Duodenal mucosa (tissue), 2 donors: ENCODE measurements around the gene HIPK2.
"Not testable (repeated sequence)": the region's sequence is repeated elsewhere in the genome, so short reads cannot be mapped to it uniquely, and the experiment has no call there.

ENCODE experiments used
- H3K27ac ChIP-seq: one replicate; pipeline ENCODE4 v1.7.0; 2013; ENCODE audit warnings: low read depth, low read length
- H3K27me3 ChIP-seq, 2 donors: one replicate each; pipeline ENCODE4 v1.7.0; 2013; ENCODE audit warnings: low read length in 2 of 2, control low read depth in 1 of 2; ENCODE audit not compliant: insufficient read depth in 2 of 2, control insufficient read depth in 1 of 2
- H3K36me3 ChIP-seq, 2 donors: one replicate each; pipeline ENCODE4 v1.7.0; 2013; ENCODE audit warnings: low read length in 2 of 2, control low read depth in 1 of 2; ENCODE audit not compliant: insufficient read depth in 2 of 2, control insufficient read depth in 1 of 2
- H3K4me1 ChIP-seq, 2 donors: one replicate each; pipeline ENCODE4 v1.7.0; 2013; ENCODE audit warnings: low read length in 2 of 2, control low read depth in 1 of 2; ENCODE audit not compliant: insufficient read depth in 2 of 2, control insufficient read depth in 1 of 2
- H3K4me3 ChIP-seq, 2 donors: one replicate each; pipeline ENCODE4 v1.7.0; 2013; ENCODE audit warnings: low read length in 2 of 2, low read depth in 1 of 2
- H3K9ac ChIP-seq, 2 donors: one replicate each; pipeline ENCODE4 v1.7.0; 2013; ENCODE audit warnings: low read length in 2 of 2, low read depth in 1 of 2
- H3K9me3 ChIP-seq, 2 donors: one replicate each; pipeline ENCODE4 v1.7.0; 2013; ENCODE audit warnings: low read length in 2 of 2, control low read depth in 1 of 2; ENCODE audit not compliant: control insufficient read depth in 1 of 2

The HIPK2 gene

GRCh38 chr7:139623518-139623917, 154.3 kb downstream of the HIPK2 start:
- H3K9me3 ChIP-seq, result no peaks in the 10 kb centered on the region
- H3K9ac ChIP-seq, result no peak overlapping the region
- H3K27me3 ChIP-seq, result no peaks in the 10 kb centered on the region
- no peak overlapping the region for H3K4me3 ChIP-seq
- peaks cover 39 to 75% of the 10 kb centered on the region in 2 donors for H3K36me3 ChIP-seq
- H3K27ac ChIP-seq, result no peak overlapping the region
- H3K4me1 ChIP-seq, result peaks cover 0 to 3% of the 10 kb centered on the region in 2 donors

GRCh38 chr7:139620676-139621344, 157.0 kb downstream of the HIPK2 start:
- no peaks in the 10 kb centered on the region for H3K9me3 ChIP-seq
- H3K4me1 ChIP-seq, result no peaks in the 10 kb centered on the region
- no peak overlapping the region for H3K9ac ChIP-seq
- no peaks in the 10 kb centered on the region for H3K27me3 ChIP-seq
- H3K36me3 ChIP-seq, result peaks cover 52 to 81% of the 10 kb centered on the region in 2 donors
- no peak overlapping the region for H3K27ac ChIP-seq
- H3K4me3 ChIP-seq, result no peak overlapping the region

- no peak overlapping the region for H3K27ac ChIP-seq
- H3K36me3 ChIP-seq, result peaks cover 48 to 80% of the 10 kb centered on the region in 2 donors
- no peaks in the 10 kb centered on the region for H3K9me3 ChIP-seq
- no peaks in the 10 kb centered on the region for H3K27me3 ChIP-seq
- H3K9ac ChIP-seq, result no peak overlapping the region
- H3K4me3 ChIP-seq, result no peak overlapping the region
- no peaks in the 10 kb centered on the region for H3K4me1 ChIP-seq
Observed at GRCh38 chr7:139619367-139619657, 158.5 kb downstream of the HIPK2 start.

DNA sequence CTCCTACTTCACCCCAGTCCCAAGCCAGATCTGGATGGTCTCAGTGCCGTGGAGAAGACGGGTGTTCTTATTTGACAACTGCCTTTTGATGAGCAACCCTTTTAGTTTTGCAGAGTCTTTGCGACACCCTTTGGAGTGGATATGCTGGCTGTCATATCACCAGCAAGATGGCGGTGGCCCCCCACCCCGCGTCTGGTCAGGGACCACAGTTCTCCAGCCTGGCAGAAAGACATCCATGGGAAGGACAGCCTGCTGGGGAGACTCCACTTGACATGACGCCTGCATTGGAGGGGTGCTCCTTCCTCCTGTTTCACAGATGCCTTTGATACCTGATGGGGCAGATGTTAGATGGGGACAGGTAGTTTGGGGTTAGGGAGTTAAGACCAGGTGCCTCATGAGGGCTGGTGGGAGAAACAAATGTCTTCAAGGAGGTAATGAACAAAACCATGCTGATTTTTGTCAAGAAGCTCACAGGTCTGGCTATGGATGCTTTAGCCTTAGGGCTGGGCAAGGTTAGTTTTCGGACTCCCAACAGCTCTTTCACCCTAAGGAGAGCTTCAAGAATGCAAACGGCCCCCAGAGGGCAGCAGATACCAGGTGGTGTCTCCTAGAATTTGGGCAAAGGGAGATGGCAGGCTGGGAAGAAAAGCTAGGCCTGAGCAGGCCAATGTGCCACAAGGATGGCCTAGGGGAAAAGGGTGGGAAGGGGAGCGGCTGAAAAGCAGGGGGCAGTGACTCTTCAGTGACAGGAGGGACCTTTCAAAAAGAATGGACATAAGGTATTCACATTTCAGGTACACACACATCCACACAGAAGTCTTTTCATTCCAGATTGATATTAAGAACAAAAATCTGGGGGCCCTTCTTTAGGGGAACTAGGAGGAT, 159.1 kb downstream of the HIPK2 start:
- Histone ChIP-seq H3K4me3 (no peak overlapping the region), H3K27me3 (no peaks in the 10 kb centered on the region), H3K36me3 (peaks cover 51 to 81% of the 10 kb centered on the region in 2 donors), H3K27ac (no peak overlapping the region), H3K4me1 (no peaks in the 10 kb centered on the region), H3K9me3 (no peaks in the 10 kb centered on the region), H3K9ac (no peak overlapping the region)

DNA sequence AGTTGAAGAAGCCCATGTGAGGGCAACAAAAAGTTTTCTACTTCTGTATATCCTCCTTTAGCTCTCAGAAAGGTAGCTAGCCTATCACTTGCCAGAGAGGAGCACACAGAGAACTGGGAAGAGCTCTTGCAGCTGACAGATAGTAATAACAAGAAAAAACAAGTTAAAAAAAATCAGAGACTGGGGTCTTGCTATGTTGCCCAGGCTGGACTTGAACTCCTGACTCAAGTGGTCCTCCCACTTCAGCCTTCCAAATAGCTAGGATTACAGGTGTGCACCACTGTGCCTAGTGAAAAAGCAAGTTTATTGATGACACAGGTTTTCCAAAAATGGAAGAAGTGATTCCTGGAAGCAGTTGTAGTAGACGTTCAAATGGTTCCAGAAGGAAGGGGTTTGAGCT, 160.7 kb downstream of the HIPK2 start:
- Histone ChIP-seq H3K4me1 (no peaks in the 10 kb centered on the region), H3K27ac (no peak overlapping the region), H3K9ac (no peak overlapping the region), H3K36me3 (peaks cover 59 to 82% of the 10 kb centered on the region in 2 donors), H3K4me3 (no peak overlapping the region), H3K27me3 (no peaks in the 10 kb centered on the region), H3K9me3 (no peaks in the 10 kb centered on the region)

GRCh38 chr7:139614886-139615285, 162.9 kb downstream of the HIPK2 start:
- Histone ChIP-seq H3K27me3 (no peaks in the 10 kb centered on the region), H3K4me1 (no peaks in the 10 kb centered on the region), H3K9me3 (no peaks in the 10 kb centered on the region), H3K36me3 (peaks cover 53 to 87% of the 10 kb centered on the region in 2 donors), H3K27ac (no peak overlapping the region), H3K9ac (no peak overlapping the region), H3K4me3 (no peak overlapping the region)

DNA sequence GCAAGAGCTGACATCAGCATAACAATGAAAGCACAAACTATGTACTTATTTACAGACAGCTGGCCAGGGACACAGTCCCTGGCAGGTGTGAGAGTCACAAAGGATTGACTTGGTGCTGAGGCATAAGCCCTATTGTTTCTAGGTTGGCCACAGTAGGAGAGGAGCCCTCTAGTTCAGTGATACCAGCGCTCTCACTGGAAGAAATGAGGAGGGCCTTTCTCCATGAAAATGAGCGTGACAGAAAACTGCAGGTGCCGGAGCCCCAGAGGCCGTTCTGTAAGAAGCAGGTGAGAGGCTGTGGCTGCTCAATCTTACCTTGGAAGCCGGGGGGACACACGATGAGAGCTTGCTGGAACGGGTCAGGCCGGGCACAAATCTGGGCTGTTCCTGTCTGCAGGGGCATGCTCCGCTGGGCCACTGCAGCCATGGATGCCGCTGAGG, 163.8 kb downstream of the HIPK2 start:
- no peaks in the 10 kb centered on the region for H3K4me1 ChIP-seq
- H3K9ac ChIP-seq, result no peak overlapping the region
- H3K27ac ChIP-seq, result no peak overlapping the region
- H3K4me3 ChIP-seq, result no peak overlapping the region
- no peaks in the 10 kb centered on the region for H3K9me3 ChIP-seq
- no peaks in the 10 kb centered on the region for H3K27me3 ChIP-seq
- peaks cover 52 to 83% of the 10 kb centered on the region in 2 donors for H3K36me3 ChIP-seq

- H3K27ac ChIP-seq, H3K4me3 ChIP-seq: not testable (repeated sequence)
- peaks cover 28 to 64% of the 10 kb centered on the region in 2 donors for H3K36me3 ChIP-seq
Observed at GRCh38 chr7:139611556-139611955, 166.2 kb downstream of the HIPK2 start.

GRCh38 chr7:139610595-139610994, 167.2 kb downstream of the HIPK2 start:
- no peaks in the 10 kb centered on the region for H3K27me3 ChIP-seq
- no peak overlapping the region for H3K27ac ChIP-seq
- no peaks in the 10 kb centered on the region for H3K9me3 ChIP-seq
- H3K4me3 ChIP-seq, result no peak overlapping the region
- peaks cover 22 to 56% of the 10 kb centered on the region in 2 donors for H3K36me3 ChIP-seq
- H3K4me1 ChIP-seq, result no peaks in the 10 kb centered on the region
- H3K9ac ChIP-seq, result no peak overlapping the region

More at GRCh38 chr7:139611556-139611955, 166.2 kb downstream of the HIPK2 start:
- H3K27me3 ChIP-seq, H3K4me1 ChIP-seq, H3K9ac ChIP-seq, H3K9me3 ChIP-seq: not testable (repeated sequence)

DNA sequence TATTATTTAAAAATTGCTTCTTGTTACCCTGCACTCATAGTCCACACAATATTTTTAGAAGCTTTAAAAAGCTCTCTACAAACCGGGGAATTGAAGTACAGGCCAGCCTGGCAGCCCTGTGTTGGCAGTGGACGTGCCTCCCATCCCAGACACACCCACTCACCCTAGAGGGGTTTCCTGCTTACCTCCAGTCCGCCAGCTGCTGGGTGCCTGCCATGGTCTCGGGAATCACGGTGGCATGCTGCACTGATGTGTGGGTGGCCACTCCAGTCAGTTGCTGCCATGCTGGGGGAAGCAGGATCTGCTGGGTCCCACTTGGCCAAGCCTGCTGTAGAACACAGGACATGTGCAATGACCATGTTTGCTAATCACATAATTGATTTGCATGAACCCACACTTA, 173.9 kb downstream of the HIPK2 start:
- H3K27me3 ChIP-seq, result no peaks in the 10 kb centered on the region
- peaks cover 31 to 46% of the 10 kb centered on the region in 2 donors for H3K36me3 ChIP-seq
- no peak overlapping the region for H3K27ac ChIP-seq
- no peaks in the 10 kb centered on the region for H3K4me1 ChIP-seq
- H3K9me3 ChIP-seq, result no peaks in the 10 kb centered on the region
- no peak overlapping the region for H3K4me3 ChIP-seq
- no peak overlapping the region for H3K9ac ChIP-seq
